GM19463 (cell line): ENCODE data around the gene CSNK1A1.
"Not testable (repeated sequence)": the region's sequence is repeated elsewhere in the genome, so short reads cannot be mapped to it uniquely, and the experiment has no call there.

Source experiments
- ATAC-seq: cut with Tn5 transposase; IDR thresholded peaks from one replicate; pipeline ENCODE4 v1.9.1; 2021; ENCODE audit warnings: mild to moderate bottlenecking, moderate library complexity; ENCODE audit not compliant: unreplicated experiment

Gene CSNK1A1

DNA sequence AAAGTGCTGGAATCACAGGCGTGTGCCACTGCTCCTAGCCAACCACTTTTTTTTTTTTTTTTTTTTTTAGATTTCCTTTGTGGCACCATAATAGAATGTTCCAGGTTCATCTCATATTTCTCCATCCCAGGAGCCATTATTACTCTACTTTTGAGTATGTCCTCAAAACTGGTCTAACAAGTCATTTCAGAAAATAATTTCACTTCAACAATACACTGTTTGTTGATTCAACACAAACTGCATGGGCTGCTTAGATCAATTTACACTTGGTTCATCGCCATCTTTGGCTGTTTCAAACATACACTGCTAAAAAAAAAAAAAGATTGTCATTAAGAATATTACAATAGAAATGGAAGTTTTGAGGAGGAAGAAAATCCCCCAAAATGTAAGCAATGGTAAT lies 57.9 kb downstream of the CSNK1A1 start:
- no peak for ATAC-seq

DNA sequence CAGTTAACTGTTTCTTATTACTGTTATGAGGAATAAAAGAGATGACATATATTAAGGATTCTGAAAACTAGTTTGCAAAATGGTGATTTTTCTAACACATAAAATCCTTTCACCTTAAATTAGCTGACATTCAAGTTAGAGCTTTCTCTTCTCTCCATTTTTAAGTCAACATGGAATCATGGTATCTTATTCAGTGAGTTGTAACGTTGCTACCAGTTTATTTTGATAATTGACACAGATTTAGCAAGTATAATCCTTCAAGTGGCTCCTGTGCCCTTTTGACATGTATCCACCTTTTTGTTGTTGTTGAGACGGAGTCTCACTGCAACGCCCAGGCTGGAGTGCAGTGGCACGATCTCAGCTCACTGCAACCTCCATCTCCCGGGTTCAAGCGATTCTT lies 58.5 kb downstream of the CSNK1A1 start:
- no peak for ATAC-seq

DNA sequence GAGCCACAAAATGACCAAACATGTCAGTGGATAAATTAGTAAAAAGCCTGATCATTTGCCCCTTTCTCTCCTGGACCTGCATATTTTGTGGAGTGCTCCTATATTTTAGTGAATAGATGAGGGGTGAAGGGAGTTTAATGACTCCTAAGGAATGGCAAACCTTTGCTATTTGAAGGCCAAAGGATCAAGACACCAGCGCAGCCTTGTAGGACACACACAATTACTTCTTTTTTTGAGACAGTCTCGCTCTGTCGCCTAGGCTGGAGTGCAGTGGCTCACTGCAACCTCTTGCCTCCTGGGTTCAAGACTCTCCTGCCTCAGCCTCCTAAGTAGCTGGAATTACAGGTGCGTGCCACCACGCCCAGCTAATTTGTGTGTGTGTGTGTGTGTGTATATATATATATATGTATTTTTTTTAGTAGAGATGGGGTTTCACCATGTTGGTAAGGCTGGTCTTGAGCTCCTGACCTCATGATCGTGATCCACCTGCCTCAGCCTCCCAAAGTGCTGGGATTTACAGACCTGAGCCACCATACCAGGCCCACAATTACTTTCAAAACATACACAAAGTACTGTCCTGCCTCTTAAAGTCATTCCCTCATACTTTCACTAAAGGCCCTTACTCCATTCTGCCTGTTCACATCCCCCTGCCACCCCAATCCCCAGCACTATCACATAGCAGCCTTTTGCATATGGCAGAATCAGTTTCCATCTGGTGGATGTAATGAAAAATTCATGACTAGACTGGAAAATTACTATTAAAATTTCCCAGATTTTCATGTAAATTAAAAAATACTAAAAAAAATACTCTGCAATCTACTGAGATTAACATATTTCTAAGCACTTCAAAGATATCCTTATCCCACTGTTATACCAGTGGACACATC lies 60.4 kb downstream of the CSNK1A1 start:
- ATAC-seq: no peak

DNA sequence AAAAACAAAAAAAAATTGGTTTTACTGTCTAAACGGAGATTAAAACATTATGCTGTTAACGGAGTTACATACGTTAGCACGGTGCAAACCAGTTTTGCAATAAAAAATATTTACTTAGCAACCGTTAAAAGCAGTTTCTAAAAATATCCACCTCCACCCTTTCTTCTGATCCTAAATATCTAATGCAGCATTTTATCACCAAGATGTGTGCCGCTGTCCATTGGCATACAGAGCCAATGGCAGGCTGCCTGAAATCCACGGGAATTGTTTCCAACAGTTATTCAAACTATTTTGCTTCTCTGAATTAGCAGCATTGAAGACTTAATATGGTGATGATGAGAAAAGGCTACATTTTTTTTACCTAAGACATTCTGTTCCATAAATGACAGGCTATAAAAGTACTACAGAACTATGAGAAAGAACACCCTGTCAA lies 61.6 kb downstream of the CSNK1A1 start:
- no peak for ATAC-seq

DNA sequence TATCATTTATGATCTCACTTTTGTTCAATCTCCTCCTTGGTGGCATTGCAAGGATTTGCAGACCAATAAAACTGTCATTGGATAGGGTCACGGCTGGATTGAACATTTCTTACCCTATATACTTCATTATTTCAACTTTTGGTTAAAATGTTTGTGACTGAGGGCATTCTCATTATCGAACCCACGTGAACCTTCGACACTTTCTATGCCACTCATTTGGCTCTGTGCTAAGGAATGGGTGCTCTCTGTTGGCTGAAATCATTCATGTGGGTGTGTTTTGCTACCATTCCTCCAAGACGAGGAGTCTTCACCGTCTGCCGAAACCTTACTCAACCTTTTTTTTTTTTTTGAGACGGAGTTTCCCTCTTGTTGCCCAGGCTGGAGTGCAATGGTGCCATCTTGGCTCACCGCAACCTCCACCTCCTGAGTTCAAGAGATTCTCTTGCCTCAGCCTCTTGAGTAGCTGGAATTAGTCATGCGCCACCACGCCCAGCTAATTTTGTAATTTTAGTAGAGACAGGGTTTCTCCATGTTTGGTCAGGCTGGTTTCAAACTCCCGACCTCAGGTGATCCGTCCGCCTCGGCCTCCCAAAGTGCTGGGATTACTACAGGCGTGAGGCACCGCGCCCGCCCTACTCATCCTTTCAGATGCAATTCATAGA lies 62.5 kb downstream of the CSNK1A1 start:
- no peak for ATAC-seq

DNA sequence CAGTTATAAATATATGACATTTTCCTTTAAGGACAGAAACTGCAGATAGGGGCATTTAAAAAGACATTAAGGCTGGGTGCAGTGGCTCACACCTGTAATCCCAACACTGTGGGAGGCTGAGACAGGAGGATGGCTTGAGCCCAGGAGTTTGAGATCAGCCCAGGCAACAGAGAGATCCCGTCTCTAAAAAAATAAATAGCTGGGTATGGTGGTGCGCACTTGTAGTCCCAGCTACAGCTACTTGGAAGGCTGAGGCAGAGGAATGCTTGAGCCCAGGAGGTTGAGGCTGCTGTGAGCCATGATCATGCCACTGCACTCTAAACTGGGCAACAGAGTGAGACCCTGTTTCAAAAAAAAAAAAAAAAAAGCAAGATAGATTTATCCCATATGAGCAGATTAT lies 63.6 kb downstream of the CSNK1A1 start:
- ATAC-seq: no peak

DNA sequence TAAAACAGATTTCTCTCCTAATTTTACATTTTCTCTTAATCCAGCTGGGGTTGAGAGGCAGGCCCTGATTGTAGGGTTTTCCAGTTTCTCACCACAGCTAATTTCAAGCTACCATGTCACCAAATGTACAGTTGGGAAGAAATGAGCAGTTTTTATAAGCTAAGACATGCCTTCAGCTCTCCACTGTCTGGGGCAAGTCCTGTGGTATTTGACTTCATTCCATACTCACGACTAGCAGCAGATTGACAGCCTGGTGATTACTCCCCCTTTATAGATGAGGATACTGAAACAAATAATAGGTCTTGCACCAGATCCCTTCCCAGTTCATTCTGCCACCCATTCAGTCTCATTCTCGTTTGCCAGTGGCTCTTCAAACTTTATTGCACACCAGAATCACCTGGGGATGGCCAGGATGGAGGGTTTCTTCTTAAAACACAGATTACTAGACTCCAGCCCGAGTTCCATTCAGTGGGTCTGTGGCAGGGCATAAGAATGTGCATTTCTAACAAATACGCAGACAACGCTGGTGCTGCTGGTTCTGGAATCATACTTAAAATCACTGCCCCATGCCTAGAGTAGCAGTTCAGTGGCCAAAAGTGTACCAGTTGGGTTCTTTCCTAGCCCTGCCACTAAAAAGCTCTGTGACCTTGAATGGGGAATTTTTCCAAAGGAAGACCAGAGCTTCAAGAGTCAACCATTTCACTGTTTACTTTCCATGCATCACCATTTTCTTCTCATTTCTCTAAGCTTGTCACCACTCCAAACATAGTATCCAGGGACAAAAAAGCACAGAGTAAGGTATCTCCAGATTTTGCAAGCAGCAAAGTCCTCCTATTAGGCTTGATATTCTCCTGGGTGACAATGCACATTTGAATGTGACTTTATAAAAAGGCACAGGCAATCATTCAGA lies 64.3 kb downstream of the CSNK1A1 start:
- ATAC-seq: no peak

DNA sequence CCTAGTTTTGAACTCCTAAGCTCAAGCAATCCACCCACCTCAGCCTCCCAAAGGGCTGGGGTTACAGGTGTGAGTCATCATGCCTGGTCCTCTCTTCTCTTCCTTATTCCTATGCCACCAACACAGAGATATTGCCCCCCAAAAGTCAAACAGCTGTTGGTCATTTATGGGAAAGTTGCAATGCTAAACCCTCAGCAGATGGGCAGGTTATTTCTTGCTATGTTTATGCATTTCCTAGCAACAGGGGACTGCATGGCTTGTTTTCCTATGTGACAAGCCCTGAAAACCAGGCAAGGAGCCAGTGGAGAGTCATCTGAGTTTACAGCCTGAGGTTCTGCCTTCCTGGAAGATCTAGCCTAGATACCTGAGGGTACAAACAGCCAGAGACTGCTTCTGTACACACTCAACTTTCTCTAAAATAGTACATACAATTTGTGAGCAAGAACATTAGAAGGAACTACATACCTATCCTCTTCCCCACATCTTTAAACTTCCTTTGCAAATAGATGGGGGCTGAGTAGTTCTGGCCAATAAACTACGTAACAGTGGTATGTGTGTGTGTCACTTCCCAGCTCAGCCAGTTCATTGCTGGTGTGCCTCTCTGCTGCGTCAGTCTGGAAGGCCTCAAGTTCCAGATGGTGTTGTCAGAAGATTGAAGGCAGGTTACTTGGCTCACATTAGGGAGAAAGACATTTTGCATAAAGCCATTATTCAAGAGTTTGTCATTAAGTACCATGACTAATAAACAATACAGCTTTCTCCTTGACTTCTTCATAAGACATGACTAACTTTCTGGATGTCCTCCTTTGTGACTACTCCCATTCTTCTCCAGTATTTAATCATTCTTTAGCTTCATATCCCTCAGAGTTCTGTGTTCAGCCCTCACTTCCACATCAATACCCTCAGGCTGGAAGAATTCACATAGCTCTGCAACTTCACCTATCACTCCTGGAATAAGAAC lies 65.3 kb downstream of the CSNK1A1 start:
- ATAC-seq: no peak

DNA sequence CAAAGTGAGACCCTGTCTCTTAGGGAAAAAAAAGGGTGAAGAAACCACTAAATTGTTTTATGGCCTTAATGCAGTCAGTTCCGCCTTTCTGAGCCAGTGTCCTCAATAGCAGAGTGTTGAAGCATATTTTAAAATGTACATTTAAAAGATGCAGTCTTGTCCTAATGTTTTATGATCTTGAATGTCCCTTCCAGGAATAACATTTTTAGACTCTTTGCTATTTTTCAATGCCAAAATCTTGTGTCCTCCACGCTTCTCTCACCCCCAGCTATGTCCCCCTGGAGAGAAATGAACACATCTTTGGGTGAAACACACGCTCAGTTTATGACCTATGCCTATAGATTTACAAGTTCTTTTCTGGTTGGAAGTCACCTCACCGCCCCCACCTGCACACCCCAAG lies 69.8 kb downstream of the CSNK1A1 start:
- no peak for ATAC-seq

DNA sequence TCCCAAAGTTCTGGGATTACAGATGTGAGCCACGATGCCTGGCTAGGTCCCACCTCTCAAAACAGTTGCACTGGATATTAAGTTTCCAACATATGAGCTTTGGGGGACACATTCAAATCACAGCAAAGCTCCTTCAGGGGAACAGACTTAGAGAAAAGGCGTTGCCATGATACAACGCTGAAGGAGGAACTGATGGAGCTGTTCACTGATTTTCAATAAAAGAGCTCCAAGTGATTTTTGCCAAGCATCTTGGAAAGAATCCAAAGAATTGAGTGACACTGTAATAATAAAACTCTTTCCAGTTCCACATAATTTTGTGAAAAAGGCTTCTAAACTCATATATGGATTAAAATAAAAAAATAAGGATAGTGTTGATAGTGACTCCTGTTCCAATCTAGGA lies 72.5 kb downstream of the CSNK1A1 start:
- no peak for ATAC-seq

DNA sequence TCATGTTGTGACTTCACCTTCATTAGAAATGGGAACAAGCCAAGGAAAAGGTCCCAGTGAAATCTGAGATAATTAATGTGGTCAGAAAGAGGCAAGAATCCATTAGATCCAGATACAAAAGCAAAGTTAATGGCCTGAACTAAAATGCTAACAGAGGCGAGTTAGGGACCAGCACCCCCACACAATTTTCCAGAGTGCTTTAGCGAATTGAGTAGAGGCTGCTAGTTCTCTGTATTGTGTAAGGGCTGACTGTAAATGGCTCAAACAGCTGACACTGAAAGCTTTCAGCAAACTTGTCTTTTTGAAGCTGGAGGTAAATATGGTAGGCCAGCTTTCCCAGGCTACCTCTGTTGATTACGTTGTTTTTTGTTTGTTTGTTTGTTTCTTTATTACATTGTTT lies 75.5 kb downstream of the CSNK1A1 start:
- ATAC-seq: no peak

DNA sequence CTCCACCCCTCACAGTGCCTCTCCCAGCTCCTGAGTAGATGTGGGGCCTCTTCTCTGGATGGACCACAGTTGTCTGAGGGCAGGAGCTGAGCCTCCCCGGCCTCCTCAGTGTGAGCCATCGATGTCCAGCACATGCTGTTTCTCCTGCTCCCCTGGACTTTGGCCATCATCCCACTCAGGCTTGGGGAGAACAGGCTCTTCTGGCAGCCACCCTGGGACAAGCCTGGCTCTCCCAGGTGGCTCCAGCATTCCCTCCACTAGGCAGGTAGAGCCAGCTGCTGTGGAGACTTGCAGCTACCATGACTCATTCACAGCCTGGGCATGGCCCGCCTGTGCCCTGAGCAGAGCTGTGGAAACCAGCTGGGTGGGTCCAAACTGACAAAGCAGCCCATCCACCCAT lies 77.0 kb downstream of the CSNK1A1 start:
- no peak for ATAC-seq

DNA sequence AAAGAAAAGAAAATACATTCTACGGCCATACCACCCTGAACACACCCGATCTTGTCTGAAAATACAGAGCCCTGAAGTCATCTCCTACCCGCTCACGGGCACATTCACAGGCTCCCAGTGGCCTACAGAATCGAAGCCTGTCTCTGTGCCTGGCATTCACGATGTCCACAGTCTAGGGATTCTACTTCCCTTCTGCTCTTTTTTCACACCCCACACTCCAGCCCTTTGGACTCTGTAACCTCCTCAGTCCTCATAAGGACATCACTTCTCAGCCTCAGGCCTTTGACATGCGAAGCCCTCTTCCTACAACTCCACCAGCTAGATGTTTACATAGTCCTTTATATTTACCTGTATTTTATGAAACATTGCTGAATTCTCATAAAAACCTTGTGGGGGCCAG lies 77.8 kb downstream of the CSNK1A1 start:
- ATAC-seq: no peak

DNA sequence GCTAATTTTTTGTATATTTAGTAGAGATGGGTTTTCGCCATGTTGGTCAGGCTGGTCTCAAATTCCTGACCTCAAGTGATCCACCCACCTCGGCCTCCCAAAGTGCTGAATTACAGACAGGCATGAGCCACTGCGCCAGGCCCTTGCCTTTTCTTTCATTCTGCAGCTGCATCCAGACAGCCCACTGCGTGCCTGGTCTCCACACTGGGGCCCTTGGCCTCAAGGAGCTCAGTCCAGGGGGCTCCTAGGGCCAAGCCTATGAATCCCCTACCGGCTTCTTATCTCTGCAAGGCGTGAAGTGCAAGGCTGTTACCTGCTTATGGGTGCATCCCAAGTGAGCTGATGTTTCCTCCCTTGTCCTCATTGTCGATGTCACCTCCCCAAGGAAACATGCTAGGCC lies 78.8 kb downstream of the CSNK1A1 start:
- no peak for ATAC-seq

DNA sequence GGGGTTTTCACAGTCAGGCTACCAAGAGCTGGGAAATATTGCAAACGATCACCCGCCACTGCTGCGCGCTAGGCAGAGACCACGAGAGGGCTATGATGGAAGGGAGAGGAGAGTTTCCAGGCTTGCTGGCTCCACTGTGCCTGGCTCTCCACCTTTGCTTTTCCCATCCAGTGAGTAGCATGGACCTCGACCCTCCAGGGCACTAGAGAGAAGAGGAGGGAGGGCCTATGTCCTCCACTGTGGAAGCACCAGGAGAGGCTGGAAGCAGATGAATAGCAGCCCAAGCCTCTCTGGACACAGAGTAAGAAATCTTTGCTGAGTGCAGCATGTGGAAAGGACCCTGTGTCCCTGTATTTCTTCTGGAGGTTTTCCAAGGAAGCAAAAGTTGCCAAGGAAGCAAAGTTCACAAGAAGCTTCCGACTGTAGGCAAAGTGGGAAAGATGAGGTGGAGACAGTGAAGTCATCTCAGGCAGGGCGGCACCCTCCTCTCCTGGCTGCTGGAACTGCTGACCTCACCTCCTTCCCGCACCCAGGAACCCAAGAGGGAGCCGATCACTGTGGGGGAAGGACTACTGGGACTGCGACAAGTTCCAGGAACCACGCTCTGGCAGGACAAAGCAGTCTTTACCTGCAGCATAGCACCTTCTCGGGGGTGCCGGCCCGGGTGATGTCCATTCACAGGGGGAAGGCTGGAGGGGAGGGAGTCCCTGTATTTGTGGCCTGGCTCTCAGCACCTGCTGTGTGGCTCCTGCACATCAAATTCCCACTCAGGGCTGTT lies 79.6 kb downstream of the CSNK1A1 start:
- no peak for ATAC-seq

DNA sequence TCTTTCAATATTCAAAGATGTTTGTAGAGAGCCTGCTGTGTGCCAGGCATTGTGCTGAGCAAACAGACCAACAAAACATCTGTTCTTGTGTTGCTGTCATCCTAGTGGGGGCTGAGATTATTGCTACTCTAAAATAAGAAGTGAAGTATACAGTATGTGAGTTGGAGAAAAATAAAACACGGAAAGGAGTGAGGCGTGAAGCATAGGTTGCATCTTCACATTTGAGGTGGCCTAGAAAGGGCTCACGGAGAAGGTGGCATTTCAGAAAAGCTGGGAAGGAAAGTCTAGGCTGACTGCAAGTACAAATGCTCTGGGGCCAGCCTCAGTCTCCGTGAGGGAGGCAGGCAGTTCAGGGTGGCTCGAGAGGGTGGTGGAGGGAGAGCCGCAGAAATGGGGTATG lies 80.3 kb downstream of the CSNK1A1 start:
- ATAC-seq: no peak

DNA sequence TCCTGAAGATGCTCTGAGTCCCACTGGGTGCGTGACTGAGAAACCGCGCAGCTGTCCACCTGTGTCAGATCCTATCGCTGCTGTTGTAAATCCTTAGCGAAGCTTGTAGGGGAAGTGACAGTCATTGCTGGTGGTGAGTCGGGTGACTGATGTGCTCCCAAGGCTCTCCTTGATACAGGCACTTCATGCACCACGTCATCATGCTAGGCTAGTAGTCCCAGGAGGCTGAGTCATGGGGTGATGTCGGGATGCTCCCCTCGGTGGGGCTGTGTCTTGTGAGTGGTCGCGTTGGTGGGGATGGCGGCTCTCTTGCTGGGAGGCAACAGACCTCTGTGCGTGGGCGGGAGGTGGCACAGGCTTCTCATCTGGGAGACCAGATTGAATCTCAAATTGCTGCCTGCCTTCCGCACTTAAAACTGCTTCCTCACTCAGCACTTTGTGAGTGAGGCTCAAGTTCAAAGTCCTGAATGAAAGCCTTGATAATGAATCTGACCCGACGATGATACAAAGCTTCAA lies 84.7 kb downstream of the CSNK1A1 start:
- no peak for ATAC-seq

DNA sequence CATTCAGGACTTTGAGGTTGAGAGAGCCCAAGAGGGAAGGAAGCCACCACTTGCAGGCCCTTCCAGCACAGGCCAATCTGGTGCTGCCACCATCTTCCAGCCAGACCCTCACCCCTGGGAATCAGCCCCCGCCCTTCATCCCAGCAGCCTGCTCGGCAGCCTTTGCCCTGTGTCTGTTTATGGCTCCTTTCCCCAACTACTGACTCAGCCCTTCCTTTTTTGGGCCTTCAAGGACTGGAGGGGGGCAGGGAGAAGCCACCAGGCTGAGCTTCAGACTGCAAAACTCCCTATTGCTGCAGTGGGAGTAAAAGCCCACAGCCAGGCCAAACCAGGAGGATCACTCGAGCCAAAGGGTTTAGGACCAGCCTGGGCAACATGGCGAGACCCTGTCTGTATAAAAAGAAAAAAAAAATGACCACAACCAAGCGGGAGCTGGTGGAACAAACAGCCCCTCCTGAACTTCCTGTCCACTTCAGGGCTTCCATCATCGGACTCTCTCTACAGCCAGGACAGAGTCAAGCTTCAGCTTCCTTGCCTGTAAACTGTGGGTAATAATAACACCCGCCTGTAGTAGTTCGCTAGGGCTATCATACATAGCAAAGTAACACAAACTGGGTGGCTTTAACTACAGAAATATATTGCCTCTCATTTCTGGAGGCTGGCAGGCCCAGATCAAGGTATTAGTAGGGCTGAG lies 86.3 kb downstream of the CSNK1A1 start:
- no peak for ATAC-seq

DNA sequence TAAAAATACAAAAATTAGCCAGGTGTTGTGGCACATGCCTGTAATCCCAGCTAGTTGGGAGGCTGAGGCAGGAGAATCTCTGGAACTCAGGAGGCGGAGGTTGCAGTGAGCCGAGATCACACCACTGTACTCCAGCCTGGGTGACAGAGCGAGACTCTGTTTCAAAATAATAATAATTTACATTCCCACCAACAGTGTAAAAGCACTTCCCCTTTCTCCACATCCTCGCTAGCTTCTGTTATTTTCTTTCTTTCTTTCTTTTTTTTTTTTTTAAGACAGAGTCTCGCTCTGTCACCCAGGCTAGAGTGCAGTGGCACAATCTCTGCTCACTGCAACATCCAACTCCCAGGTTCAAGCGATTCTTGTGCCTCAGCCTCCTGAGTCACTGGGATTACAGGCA lies 89.3 kb downstream of the CSNK1A1 start:
- not testable (repeated sequence) for ATAC-seq
